Measurements from ENCODE around the gene IQSEC3. TPM values are rescaled to one million over a fixed set of nuclear protein-coding genes. Genes with fewer than 3 reads are reported as not detected.

Gene IQSEC3
- total RNA-seq, 1 donor: 0.36 TPM

- DNase-seq (ENCODE audit: insufficient read length, low spot score, missing footprints): no peak
- Histone ChIP-seq H4K20me1 (ENCODE audit: insufficient read depth, low read length) (no peaks in the 10 kb centered on the region), H3K9me3 (ENCODE audit: low read depth, low read length) (no peaks in the 10 kb centered on the region), H3K4me2 (ENCODE audit: insufficient read depth, low read length) (no peak overlapping the region), H2AFZ (ENCODE audit: low read length) (no peak overlapping the region), H3K27me3 (ENCODE audit: insufficient read depth, low read length) (peaks cover 42% of the 10 kb centered on the region), H3K4me1 (ENCODE audit: insufficient read depth, low read length) (no peaks in the 10 kb centered on the region), H3K36me3 (ENCODE audit: insufficient read depth, low read length) (no peaks in the 10 kb centered on the region), H3K79me2 (ENCODE audit: insufficient read depth, low read length) (no peaks in the 10 kb centered on the region), H3K27ac (ENCODE audit: low read depth, low read length) (no peak overlapping the region), H3K4me3 (ENCODE audit: insufficient read depth, low read length) (no peak overlapping the region)
- no peak for TF ChIP-seq CTCF (IDR thresholded peaks at IDR 0.05; ENCODE audit: extremely low read depth, low read depth, low read length)
Observed at GRCh38 chr12:194276-194675, 127.7 kb downstream of the IQSEC3 start.

DNA sequence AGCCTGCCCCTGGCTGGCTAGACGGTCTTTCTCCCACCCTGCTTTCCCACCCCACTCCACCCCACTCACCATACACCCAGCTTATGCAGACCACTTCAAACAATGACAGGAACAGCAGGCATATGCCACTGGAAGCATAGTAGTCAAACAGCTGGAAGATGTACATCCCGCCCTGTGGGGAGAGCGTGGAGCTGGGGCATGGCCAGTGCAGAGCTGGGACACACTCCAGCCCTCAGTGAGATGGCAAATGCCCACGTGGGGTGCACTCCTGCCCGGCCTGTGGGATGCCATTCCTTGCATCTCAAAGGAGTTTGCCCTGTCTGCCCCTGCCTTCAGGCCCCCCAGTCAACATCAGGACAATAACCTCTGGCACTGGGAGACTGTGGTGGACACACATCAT is 128.6 kb downstream of the IQSEC3 start:
- H3K4me1 ChIP-seq (ENCODE audit: insufficient read depth, low read length): no peaks in the 10 kb centered on the region
- no peaks in the 10 kb centered on the region for H3K79me2 ChIP-seq (ENCODE audit: insufficient read depth, low read length)
- DNase-seq (ENCODE audit: insufficient read length, low spot score, missing footprints): no peak
- no peak overlapping the region for H2AFZ ChIP-seq (ENCODE audit: low read length)
- no peak for TF ChIP-seq CTCF (IDR thresholded peaks at IDR 0.05; ENCODE audit: extremely low read depth, low read depth, low read length)
- no peaks in the 10 kb centered on the region for H3K36me3 ChIP-seq (ENCODE audit: insufficient read depth, low read length)
- no peak overlapping the region for H3K4me3 ChIP-seq (ENCODE audit: insufficient read depth, low read length)
- no peak overlapping the region for H3K4me2 ChIP-seq (ENCODE audit: insufficient read depth, low read length)
- H3K9me3 ChIP-seq (ENCODE audit: low read depth, low read length): no peaks in the 10 kb centered on the region
- peaks cover 41% of the 10 kb centered on the region for H3K27me3 ChIP-seq (ENCODE audit: insufficient read depth, low read length)
- H3K27ac ChIP-seq (ENCODE audit: low read depth, low read length): no peak overlapping the region
- H4K20me1 ChIP-seq (ENCODE audit: insufficient read depth, low read length): no peaks in the 10 kb centered on the region

- Histone ChIP-seq H3K9me3 (ENCODE audit: low read depth, low read length) (no peaks in the 10 kb centered on the region), H3K27ac (ENCODE audit: low read depth, low read length) (no peak overlapping the region), H4K20me1 (ENCODE audit: insufficient read depth, low read length) (no peaks in the 10 kb centered on the region), H2AFZ (ENCODE audit: low read length) (no peak overlapping the region), H3K4me3 (ENCODE audit: insufficient read depth, low read length) (no peak overlapping the region), H3K36me3 (ENCODE audit: insufficient read depth, low read length) (no peaks in the 10 kb centered on the region), H3K4me2 (ENCODE audit: insufficient read depth, low read length) (no peak overlapping the region), H3K4me1 (ENCODE audit: insufficient read depth, low read length) (no peaks in the 10 kb centered on the region), H3K27me3 (ENCODE audit: insufficient read depth, low read length) (peaks cover 39% of the 10 kb centered on the region), H3K79me2 (ENCODE audit: insufficient read depth, low read length) (no peaks in the 10 kb centered on the region)
- DNase-seq (ENCODE audit: insufficient read length, low spot score, missing footprints): no peak
- TF ChIP-seq CTCF (IDR thresholded peaks at IDR 0.05; ENCODE audit: extremely low read depth, low read depth, low read length): no peak
Observed at GRCh38 chr12:195951-196350, 129.4 kb downstream of the IQSEC3 start.

DNA sequence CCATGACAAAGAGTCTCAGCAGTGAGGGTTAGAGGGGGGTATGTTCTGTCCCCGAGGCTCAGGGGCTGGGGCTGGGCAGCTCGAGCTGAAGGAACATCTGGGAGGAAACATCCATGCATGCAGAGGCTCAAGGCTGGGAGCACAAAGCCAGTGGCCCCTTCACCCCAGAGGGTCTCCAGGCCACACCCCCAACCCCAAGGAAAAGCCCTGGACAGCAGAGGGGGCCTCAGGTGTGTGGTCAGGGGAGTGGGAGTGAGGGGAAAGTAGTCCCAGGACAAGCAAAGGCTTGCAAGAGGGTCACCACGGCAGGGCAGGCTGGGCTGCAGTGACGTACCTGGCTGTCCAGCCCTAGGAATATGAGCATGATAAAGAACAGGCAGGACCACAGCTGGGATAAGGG is 129.9 kb downstream of the IQSEC3 start:
- Histone ChIP-seq H3K79me2 (ENCODE audit: insufficient read depth, low read length) (no peaks in the 10 kb centered on the region), H3K4me3 (ENCODE audit: insufficient read depth, low read length) (no peak overlapping the region), H2AFZ (ENCODE audit: low read length) (no peak overlapping the region), H3K27me3 (ENCODE audit: insufficient read depth, low read length) (peaks cover 39% of the 10 kb centered on the region), H3K4me1 (ENCODE audit: insufficient read depth, low read length) (no peaks in the 10 kb centered on the region), H3K9me3 (ENCODE audit: low read depth, low read length) (no peaks in the 10 kb centered on the region), H3K4me2 (ENCODE audit: insufficient read depth, low read length) (no peak overlapping the region), H3K27ac (ENCODE audit: low read depth, low read length) (no peak overlapping the region), H4K20me1 (ENCODE audit: insufficient read depth, low read length) (no peaks in the 10 kb centered on the region), H3K36me3 (ENCODE audit: insufficient read depth, low read length) (no peaks in the 10 kb centered on the region)
- no peak for TF ChIP-seq CTCF (IDR thresholded peaks at IDR 0.05; ENCODE audit: extremely low read depth, low read depth, low read length)
- no peak for DNase-seq (ENCODE audit: insufficient read length, low spot score, missing footprints)

All from osteoblast (primary cell).